Globus pallidus (tissue), 1 donor: Measurements from ENCODE around the gene CCDC86.
"Not testable (repeated sequence)": the region's sequence is repeated elsewhere in the genome, so short reads cannot be mapped to it uniquely, and the experiment has no call there.

Experiments used
- DNase-seq: peaks from one replicate; pipeline ENCODE4 v3.0.0-alpha.2; 2015; ENCODE audit warnings: low spot score

Gene CCDC86, protein sequence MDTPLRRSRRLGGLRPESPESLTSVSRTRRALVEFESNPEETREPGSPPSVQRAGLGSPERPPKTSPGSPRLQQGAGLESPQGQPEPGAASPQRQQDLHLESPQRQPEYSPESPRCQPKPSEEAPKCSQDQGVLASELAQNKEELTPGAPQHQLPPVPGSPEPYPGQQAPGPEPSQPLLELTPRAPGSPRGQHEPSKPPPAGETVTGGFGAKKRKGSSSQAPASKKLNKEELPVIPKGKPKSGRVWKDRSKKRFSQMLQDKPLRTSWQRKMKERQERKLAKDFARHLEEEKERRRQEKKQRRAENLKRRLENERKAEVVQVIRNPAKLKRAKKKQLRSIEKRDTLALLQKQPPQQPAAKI

DNA sequence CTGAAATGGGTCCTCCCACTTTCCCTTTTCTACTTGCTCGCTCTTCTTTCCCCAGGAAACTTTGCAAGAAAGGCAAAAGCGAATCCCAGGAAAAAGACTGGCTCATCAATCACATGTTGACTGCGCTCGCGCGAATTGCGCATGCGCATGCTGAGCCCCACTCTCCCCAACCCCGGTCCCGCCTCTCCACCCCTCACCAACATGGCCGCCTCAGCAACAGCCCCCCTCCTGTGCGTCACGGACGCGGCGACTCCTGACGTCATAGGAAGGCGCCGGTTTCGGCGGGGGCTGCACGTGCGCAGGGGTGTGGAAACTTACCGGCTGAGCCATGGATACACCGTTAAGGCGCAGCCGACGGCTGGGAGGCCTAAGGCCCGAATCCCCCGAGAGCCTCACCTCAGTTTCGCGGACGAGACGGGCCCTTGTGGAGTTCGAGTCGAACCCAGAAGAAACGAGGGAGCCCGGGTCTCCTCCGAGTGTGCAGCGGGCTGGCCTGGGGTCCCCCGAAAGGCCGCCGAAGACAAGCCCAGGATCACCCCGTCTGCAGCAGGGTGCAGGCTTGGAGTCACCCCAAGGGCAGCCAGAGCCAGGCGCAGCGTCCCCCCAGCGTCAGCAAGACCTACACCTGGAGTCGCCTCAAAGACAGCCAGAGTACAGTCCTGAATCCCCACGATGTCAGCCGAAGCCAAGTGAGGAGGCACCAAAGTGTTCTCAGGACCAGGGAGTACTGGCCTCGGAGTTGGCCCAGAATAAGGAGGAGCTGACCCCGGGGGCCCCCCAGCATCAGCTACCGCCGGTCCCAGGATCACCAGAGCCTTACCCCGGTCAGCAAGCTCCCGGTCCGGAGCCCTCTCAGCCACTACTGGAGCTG, at the start of gene CCDC86:
Gene CCDC86 (plus strand): TSS at position 317 of the 871 bp plus-strand sequence. CDS start 12 bp downstream, at position 329.
- DNase-seq = peak; percentile 95

DNA sequence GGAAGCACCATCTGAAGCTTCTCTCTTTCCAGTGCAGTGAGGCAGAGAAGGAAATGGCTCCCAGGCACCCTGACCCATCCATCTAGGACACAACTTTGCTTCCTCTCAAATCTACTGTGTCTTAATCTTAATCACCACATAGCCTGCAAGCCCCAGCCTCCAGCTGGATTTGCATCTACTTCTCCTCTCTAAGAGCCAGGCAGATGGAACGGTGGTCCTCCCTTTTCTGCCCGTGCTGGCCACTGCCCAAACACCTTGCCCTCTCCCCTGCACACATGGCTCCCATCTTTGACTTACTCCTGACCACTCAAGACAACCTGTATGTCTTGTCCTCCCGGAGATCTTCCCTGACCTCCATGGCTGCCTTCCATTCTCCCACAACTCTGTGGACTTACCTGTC, 49.4 kb upstream of the CCDC86 start:
- DNase-seq = no peak

- DNase-seq = no peak
Measured at GRCh38 chr11:60795291-60795690, 46.6 kb upstream of the CCDC86 start.

DNA sequence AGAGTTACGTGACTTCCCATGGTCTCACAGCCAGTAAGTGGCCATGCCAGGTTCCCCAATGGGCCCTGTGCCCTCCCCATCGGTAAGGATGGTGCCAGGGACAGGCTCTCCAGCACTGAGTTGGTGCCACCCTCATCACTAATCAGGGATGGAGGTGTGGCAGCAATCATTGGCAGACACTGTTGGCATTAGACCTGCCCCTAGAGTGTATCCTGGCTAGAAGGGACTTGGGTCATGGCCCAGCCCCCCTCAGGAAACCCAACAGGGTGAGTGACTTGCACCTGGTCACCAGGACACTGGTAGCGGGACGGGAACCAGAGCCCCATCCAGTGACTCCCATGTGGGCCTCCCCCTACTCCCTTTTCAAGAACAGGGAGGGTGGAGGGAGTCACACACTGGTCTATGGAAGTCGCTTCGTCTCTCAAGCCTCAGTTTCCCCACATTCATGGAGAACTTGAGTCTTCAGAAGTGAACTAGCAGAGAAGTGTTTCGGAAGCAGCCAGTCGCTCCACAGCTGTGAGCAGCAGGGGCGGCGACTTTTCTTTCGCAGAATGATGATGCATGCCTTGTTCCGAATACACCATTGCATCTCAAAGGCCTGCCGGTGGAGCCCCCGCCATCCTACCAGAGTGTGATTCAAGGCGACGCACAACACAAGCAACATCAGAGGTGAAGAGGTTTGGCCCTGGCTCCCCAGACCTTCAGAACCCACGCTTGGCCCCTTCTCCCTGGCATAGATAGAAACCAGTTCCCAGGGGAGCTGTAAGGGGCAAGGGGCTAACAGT, 43.9 kb upstream of the CCDC86 start:
- DNase-seq = no peak

GRCh38 chr11:60798631-60799030, 43.3 kb upstream of the CCDC86 start:
- DNase-seq = no peak

DNA sequence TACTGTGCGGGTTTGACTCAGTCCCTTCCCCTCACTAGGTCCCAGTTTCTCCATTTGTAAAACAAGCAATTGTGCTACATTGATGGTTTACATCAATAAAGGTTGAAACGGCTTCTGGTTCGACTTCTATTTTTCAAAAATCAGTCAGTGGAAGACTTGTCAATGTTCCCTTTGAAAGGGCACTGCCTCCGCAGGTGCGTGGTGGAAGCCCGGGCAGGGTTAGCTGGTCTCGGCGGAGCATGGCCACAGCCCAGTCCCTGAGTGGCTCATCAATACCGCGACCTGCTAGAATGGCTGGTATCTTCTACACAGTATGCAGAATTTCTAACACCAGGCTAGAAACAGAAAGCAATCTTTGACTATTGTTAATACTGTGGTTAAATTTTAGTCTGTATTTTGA, 40.7 kb upstream of the CCDC86 start:
- no peak for DNase-seq

- DNase-seq = no peak
Measured at GRCh38 chr11:60803273-60803936, 38.5 kb upstream of the CCDC86 start.

DNA sequence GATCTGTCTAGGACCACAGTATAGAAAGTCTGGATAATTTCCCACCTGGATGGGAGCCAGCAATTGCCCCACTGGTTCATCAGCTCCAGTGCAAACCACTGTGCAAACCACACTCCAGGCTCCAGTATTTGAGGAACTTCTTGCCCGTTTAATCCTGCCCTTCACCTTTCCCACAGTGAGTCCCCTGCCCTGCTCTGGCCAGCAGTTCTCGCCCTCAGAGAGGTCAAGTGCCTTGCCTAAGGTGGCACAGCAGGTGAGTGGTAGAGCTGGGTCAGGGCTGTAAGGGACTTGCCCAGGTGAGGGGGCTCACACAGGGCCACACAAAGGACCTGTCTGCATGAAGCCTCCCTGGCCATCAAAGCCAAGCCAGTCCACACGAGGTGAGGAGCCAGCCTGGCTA, 32.7 kb upstream of the CCDC86 start:
- no peak for DNase-seq

DNA sequence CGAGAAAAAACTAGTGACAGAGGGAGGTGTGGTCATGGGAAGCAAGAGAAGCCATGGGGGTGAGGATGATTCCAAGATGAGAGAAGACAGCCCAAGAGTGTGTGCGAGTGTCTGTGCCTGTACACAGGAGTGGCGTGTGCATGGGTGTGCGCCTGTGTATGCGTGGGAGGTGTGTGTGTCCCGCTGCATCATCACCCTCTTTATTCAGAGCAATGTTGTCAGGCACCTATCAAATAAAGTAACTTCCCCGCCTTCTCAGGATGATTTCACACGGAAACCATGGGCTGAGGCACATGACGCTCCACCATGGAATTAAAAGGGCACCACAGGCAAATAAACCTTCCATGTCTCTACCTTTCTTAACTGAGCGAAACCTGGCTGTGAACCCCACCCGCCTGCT, 32.2 kb upstream of the CCDC86 start:
- DNase-seq = no peak

GRCh38 chr11:60810151-60810550, 31.8 kb upstream of the CCDC86 start:
- no peak for DNase-seq

GRCh38 chr11:60810569-60810968, 31.3 kb upstream of the CCDC86 start:
- DNase-seq = no peak

GRCh38 chr11:60813324-60813723, 28.6 kb upstream of the CCDC86 start:
- no peak for DNase-seq

- DNase-seq = no peak
Measured at GRCh38 chr11:60814112-60814511, 27.8 kb upstream of the CCDC86 start.

GRCh38 chr11:60816590-60817157, 25.2 kb upstream of the CCDC86 start:
- no peak for DNase-seq

- DNase-seq = no peak
Measured at GRCh38 chr11:60818057-60818456, 23.9 kb upstream of the CCDC86 start.

DNA sequence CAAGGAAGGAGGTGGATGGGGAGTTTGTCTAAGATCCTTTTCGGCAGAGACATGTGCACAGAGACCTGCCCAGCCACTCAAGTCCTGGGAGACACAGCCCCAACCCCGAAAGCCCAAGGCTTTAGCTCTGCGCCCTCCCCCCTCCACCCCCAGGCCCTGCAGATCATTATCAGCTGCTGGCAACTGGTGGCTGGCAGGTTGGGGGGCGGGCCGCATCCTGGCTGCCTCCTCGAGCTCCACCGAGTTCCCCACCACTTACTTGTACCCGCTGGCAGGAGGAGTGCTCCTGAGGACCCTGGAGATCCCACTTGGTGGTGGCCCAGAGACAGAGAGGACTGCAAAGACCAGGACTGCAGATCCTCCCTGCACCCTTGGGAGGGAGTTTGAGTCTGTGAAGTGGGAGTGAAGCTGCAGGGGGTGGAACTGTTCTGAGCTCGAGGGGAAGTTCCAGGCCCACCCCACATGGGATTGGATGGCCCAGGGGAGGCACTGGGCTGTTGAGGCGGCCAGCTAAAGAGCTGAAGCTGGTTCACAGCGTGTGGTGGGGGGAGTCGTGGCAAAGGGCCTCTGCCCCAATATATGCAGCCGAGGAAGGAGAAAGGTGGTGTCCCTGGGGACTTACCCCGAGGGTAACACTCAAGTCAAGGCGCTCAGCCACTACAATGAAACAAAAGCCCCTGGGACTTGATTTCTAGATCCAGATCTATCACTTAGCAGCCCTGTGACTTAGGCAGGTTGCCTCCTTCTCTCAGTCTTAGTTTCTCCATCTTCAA, 19.9 kb upstream of the CCDC86 start:
- DNase-seq = no peak

DNA sequence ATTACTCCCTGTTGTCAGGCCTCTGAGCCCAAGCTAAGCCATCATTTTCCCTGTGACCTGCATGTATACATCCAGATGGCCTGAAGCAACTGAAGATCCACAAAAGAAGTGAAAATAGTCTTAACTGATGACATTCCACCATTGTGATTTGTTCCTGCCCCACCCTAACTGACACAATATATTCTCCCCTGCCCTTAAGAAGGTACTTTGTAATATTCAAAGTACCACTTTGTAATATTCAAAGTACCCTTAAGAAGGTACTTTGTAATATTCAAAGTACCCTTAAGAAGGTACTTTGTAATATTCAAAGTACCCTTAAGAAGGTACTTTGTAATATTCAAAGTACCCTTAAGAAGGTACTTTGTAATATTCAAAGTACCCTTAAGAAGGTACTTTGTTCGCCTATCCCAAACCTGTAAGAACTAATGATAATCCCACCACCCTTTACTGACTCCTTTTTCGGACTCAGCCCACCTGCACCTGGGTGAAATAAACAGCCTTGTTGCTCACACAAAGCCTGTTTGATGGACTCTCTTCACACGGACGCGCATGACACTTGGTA, 18.1 kb upstream of the CCDC86 start:
- DNase-seq = not testable (repeated sequence)

- DNase-seq = no peak
Measured at GRCh38 chr11:60825118-60825517, 16.8 kb upstream of the CCDC86 start.

DNA sequence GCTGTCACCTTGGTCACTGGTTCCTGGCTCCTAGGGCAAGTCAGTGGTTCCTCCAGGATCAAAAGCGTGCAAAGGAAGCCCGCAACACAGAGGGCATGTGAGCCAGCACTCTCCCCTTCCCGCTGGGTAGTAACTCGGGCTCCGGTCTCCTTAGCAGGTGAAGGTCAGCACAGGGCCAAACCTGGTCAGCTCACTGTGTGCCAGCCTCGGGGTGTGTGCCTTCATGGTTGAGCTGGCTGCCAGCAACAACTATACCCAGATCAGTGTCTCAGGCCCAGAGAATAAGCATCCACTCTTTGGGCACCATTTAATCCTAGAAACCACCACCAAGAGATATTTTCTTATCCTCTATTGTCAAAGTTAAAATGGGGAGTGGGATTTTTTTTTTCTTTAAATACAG, 16.1 kb upstream of the CCDC86 start:
- no peak for DNase-seq

DNA sequence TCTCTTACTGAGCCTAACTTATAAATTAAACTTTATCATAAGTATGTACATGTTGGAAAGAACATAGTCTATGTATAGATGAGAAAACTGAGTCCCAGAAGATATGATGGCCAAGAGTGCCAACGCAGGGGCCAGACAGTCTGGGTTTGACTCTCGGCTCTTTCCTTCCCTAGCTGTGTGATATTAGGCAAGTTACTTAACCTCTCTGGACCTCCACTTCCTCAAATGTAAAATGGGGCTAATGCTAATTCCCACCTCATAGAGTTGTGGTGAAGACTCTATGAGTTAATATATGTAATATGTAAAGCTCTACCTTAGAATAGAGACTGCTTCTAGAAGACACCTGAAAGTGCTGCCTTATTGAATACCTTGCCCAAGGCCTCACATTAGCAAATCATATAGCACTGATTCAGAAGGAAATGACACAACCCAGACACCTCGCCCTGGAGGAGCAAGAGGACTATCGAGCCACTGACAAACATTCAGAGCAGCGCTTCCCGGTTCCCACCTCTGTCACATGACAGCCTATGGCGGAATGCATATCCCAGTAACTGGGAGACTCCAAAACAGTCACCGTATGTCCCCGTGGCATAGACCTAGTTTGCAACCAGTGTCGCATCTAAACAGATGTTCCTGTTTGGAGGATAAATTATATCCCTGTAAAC, 11.3 kb upstream of the CCDC86 start:
- DNase-seq = no peak
